HepG2 (cell line): ENCODE data around the gene SIRT5. TPM values are rescaled to one million over a fixed set of nuclear protein-coding genes. Genes with fewer than 3 reads are reported as not detected.

Experiments
- ATAC-seq: fragments of 200-7000 bp; cut with Tn5 transposase; 3 replicates; pipeline ENCODE4 v1.9.1; 2020; ENCODE audit warnings: mild to moderate bottlenecking, moderate library complexity
- BruUV-seq: library from RNA; stranded (reverse); fragments of 400-500 nt; replicated peaks from 2 replicates; lab custom pipeline; 2021; lab: Mats Ljungman, UMichigan
- CTCF ChIA-PET: fragments of 300-600 bp; formaldehyde crosslinking; extraction: SDS; loops from one replicate; lab custom pipeline; 2021; ENCODE audit warnings: low total read pairs, inconsistent platforms, low intra/inter-chr PET ratio; lab: Yijun Ruan, JAX
- POLR2A ChIA-PET: fragments of 350-600 bp; sonication (Branson Sonifier 250); formaldehyde crosslinking; loops from one replicate; lab custom pipeline; 2020; ENCODE audit warnings: antibody characterized with exemption, inconsistent platforms; lab: Yijun Ruan, JAX
- DNase-seq: peaks from one replicate; pipeline ENCODE4 v3.0.0-alpha.2; 2015; ENCODE audit warnings: low spot score
- FAIRE-seq: peaks from 3 replicates; lab custom pipeline; 2011; peaks lifted over from hg19 to GRCh38; lab: Jason Lieb, UNC
- H2AFZ ChIP-seq: one replicate; pipeline ENCODE4 v1.6.1; 2011; ENCODE audit warnings: low read length, inconsistent platforms
- H3K27ac ChIP-seq: fragments of 300-600 bp; 3 replicates; pipeline ENCODE4 v1.8.0; 2011; ENCODE audit warnings: mixed run types, mild to moderate bottlenecking, mixed read lengths, low read length, inconsistent platforms; ENCODE audit not compliant: insufficient read depth; ENCODE audit errors: extremely low read length
- H3K27me3 ChIP-seq, 2 experiments: fragments of 200-600 bp in 1 of 2; 2 replicates in 1 of 2; 3 replicates in 1 of 2; pipeline versions ENCODE4 v1.6.0 to v1.8.0; 2011; ENCODE audit warnings: low read length in 2 of 2, mild to moderate bottlenecking in 2 of 2, moderate library complexity in 2 of 2, inconsistent platforms in 1 of 2; ENCODE audit not compliant: insufficient read depth in 2 of 2, control insufficient read depth in 1 of 2
- H3K36me3 ChIP-seq, 2 experiments: fragments of 200-600 bp in 1 of 2; replicated peaks in 1 of 2; 2 replicates in 1 of 2; 3 replicates in 1 of 2; pipeline versions ENCODE4 v1.5.1 to v1.8.0; 2011; ENCODE audit warnings: low read length in 2 of 2, inconsistent platforms in 1 of 2; ENCODE audit not compliant: insufficient read depth in 2 of 2, control insufficient read depth in 1 of 2
- H3K4me1 ChIP-seq: 2 replicates; pipeline ENCODE4 v1.5.1; 2012; ENCODE audit warnings: low read length, inconsistent platforms; ENCODE audit not compliant: insufficient read depth
- H3K4me2 ChIP-seq: 2 replicates; pipeline ENCODE4 v1.6.0; 2011; ENCODE audit warnings: low read depth, low read length, inconsistent platforms
- H3K4me3 ChIP-seq, 3 experiments: fragments of 200-600 bp in 1 of 3; sonication (generic), shearing (Covaris generic) in 1 of 3; replicated peaks in 1 of 3; 2 replicates each; pipeline ENCODE4 v1.5.1; 2011 to 2016; ENCODE audit warnings: low read length in 3 of 3, inconsistent platforms in 2 of 3, low read depth in 2 of 3, mild to moderate bottlenecking in 2 of 3, control low read depth in 1 of 3, mixed read lengths in 1 of 3; ENCODE audit not compliant: insufficient read depth in 1 of 3
- H3K79me2 ChIP-seq: one replicate; pipeline ENCODE4 v1.6.1; 2011; ENCODE audit warnings: low read length, inconsistent platforms; ENCODE audit not compliant: insufficient read depth
- H3K9ac ChIP-seq: 2 replicates; pipeline ENCODE4 v1.6.0; 2011; ENCODE audit warnings: mild to moderate bottlenecking, low read depth, low read length, inconsistent platforms; ENCODE audit not compliant: insufficient read depth
- H3K9me3 ChIP-seq: 2 replicates; pipeline ENCODE4 v1.5.1; 2012; ENCODE audit warnings: mild to moderate bottlenecking, low read length
- H4K20me1 ChIP-seq: 2 replicates; pipeline ENCODE4 v1.6.0; 2011; ENCODE audit warnings: inconsistent platforms, mild to moderate bottlenecking, low read length, moderate library complexity; ENCODE audit not compliant: insufficient read depth
- ARNTL ChIP-seq: sonication (generic); formaldehyde crosslinking; IDR thresholded peaks from 2 replicates; pipeline ENCODE4 v1.4.0; 2020; ENCODE audit warnings: mild to moderate bottlenecking, missing genetic modification reagents
- CCDC6 ChIP-seq: sonication (generic); formaldehyde crosslinking; IDR thresholded peaks from 2 replicates; pipeline ENCODE4 v1.8.1; 2022; ENCODE audit warnings: mild to moderate bottlenecking, missing genetic modification reagents, moderate library complexity
- FOSL2 ChIP-seq: sonication (generic); formaldehyde crosslinking; IDR thresholded peaks from 2 replicates; pipeline ENCODE4 v1.4.0; 2020; ENCODE audit warnings: missing genetic modification reagents
- FOXA3 ChIP-seq: IDR thresholded peaks from 2 replicates; pipeline ENCODE4 v1.6.1; 2016; ENCODE audit warnings: missing genetic modification reagents, missing compliant biosample characterization
- HNF1B ChIP-seq: sonication (generic); formaldehyde crosslinking; IDR thresholded peaks from 2 replicates; pipeline ENCODE4 v1.5.1; 2020; ENCODE audit warnings: mild to moderate bottlenecking, moderate library complexity, missing genetic modification reagents
- KAT8 ChIP-seq: IDR thresholded peaks from 2 replicates; pipeline ENCODE4 v1.6.1; 2016; ENCODE audit warnings: missing genetic modification reagents, missing compliant biosample characterization
- KDM6A ChIP-seq: IDR thresholded peaks from 2 replicates; pipeline ENCODE4 v1.6.1; 2016; ENCODE audit warnings: low read depth
- NR2F6 ChIP-seq, 2 experiments: IDR thresholded peaks; 2 replicates each; pipeline ENCODE4 v1.6.1; 2016; ENCODE audit warnings: antibody characterized with exemption in 1 of 2, mild to moderate bottlenecking in 1 of 2
- POLR2A ChIP-seq, 2 experiments: IDR thresholded peaks; 2 replicates each; pipeline ENCODE4 v1.6.1; 2011; ENCODE audit warnings: low read depth in 2 of 2, low read length in 2 of 2, mild to moderate bottlenecking in 1 of 2, moderate library complexity in 1 of 2; ENCODE audit not compliant: insufficient read depth in 1 of 2
- ZNF883 ChIP-seq: sonication (generic); formaldehyde crosslinking; IDR thresholded peaks from 2 replicates; pipeline ENCODE4 v1.5.1; 2020; ENCODE audit warnings: mild to moderate bottlenecking, missing genetic modification reagents; ENCODE audit errors: not compliant biosample characterization
- WGBS: methylation state at CpG from one replicate; pipeline ENCODE4 v1.1.6; 2017; ENCODE audit warnings: low lambda C conversion rate; 5-methylcytosine and 5-hydroxymethylcytosine counted together
- in situ Hi-C: cut with HindIII; loops from 2 replicates; pipeline ENCODE4 v1.10.0; 2017; ENCODE audit warnings: low pct_unique_long_range_greater_than_20kb; ENCODE audit not compliant: extremely low pct_ligation_motif_present
- intact Hi-C: fragments of 100-400 bp; cut with micrococcal nuclease; formaldehyde crosslinking; loops from one replicate; pipeline ENCODE4 v1.10.0; 2022; ENCODE audit not compliant: unreplicated experiment
- polyA plus RNA-seq, 8 experiments: library from polyadenylated mRNA; depleted of rRNA in 3 of 8; stranded (reverse) in 7 of 8; unstranded in 1 of 8; fragments of >200 nt; fragmentation: Illumina TruSeq in 4 of 8; extraction: Trizol in 4 of 8; gene quantifications; 2 replicates each; pipeline versions ENCODE4 v1.2.1 to v1.2.3, GENCODE V29; 2011 to 2016; ENCODE audit warnings: low read depth in 4 of 8, missing spikeins in 1 of 8, mixed read lengths in 1 of 8; ENCODE audit not compliant: insufficient read depth in 1 of 8
- total RNA-seq, 5 experiments: library from RNA; depleted of rRNA; stranded (reverse); fragments of >200 nt; fragmentation: Illumina TruSeq; extraction: Trizol; gene quantifications; 2 replicates each; pipeline ENCODE4 v1.2.3, GENCODE V29; 2016; ENCODE audit warnings: low read depth in 1 of 5

Gene SIRT5
- total and polyA plus RNA-seq, 2 of the 13 experiments (the other 11 are each of a cell fraction or from before 2014, with no cell fraction given), result 14.1 to 16.6 TPM

- FAIRE-seq (no peak), DNase-seq (no peak), ATAC-seq (no peak)
- no peak overlapping the region for H3K27ac ChIP-seq
- in situ Hi-C loops (no loop called here), intact Hi-C loops (no loop called here)
- no TSS peak for BruUV-seq
- ChIA-PET POLR2A (no interaction called here), CTCF (no interaction called here)
- WGBS, result 82% methylated on average over 4 of the region's 4 CpGs
- H3K79me2 ChIP-seq, result no peaks in the 10 kb centered on the region
- H3K27me3 ChIP-seq, result no peaks in the 10 kb centered on the region; a peak in 1 of 5 replicates
- no peaks in the 10 kb centered on the region for H3K36me3 ChIP-seq
- H4K20me1 ChIP-seq, result no peaks in the 10 kb centered on the region
- TF ChIP-seq ARNTL (CRISPR knock-in tag) (no peak), FOSL2 (CRISPR knock-in tag) (peak; percentile 60)
- H2AFZ ChIP-seq, result no peak overlapping the region
- no peak overlapping the region for H3K9ac ChIP-seq
- H3K4me2 ChIP-seq, result 0 out of 2 replicates have a peak overlapping the region, but pooled peaks have one; percentile 47
- H3K4me3 ChIP-seq, result no peak overlapping the region
- H3K9me3 ChIP-seq, result no peaks in the 10 kb centered on the region
- peaks cover 53% of the 10 kb centered on the region for H3K4me1 ChIP-seq
These were observed 8.5 kb upstream of the SIRT5 start for GRCh38 chr6:13565921-13566320.

GRCh38 chr6:13566500-13566899 is 7.9 kb upstream of the SIRT5 start:
- ChIA-PET CTCF (no interaction called here), POLR2A (no interaction called here)
- in situ Hi-C loops (no loop called here), intact Hi-C loops (no loop called here)
- H4K20me1 ChIP-seq, result no peaks in the 10 kb centered on the region
- H3K27ac ChIP-seq, result no peak overlapping the region
- H2AFZ ChIP-seq, result peak overlapping the region; percentile 31
- H3K9ac ChIP-seq, result no peak overlapping the region
- ATAC-seq (peak; percentile 18), DNase-seq (no peak), FAIRE-seq (no peak)
- no peaks in the 10 kb centered on the region for H3K9me3 ChIP-seq
- H3K4me3 ChIP-seq, result no peak overlapping the region
- no peaks in the 10 kb centered on the region for H3K79me2 ChIP-seq
- TF ChIP-seq FOXA3 (CRISPR knock-in tag) (peak; percentile 57), NR2F6 (IDR thresholded peaks at IDR 0.05) (0 out of 2 replicates have a peak, but pooled peaks have one; percentile 12), NR2F6 (CRISPR knock-in tag; IDR thresholded peaks at IDR 0.05) (no peak), ZNF883 (CRISPR knock-in tag) (no peak), CCDC6 (CRISPR knock-in tag) (no peak), POLR2A (IDR thresholded peaks at IDR 0.05; ENCODE audit: insufficient read depth in 1 of 2, low read depth in 2 of 2, low read length in 2 of 2) (no peak), HNF1B (CRISPR knock-in tag) (0 out of 2 replicates have a peak, but pooled peaks have one; percentile 23), KAT8 (CRISPR knock-in tag) (no peak), KDM6A (CRISPR knock-in tag) (no peak; the same call in 1 of the 2 replicates)
- no TSS peak for BruUV-seq
- peaks cover 48% of the 10 kb centered on the region for H3K4me1 ChIP-seq
- no peaks in the 10 kb centered on the region; a peak in 1 of 5 replicates for H3K27me3 ChIP-seq
- 40% methylated on average over 3 of the region's 3 CpGs for WGBS
- H3K4me2 ChIP-seq, result peak overlapping the region; percentile 47
- H3K36me3 ChIP-seq, result no peaks in the 10 kb centered on the region
